HCT116 (cell line): ENCODE measurements around the gene ESR1. TPM values are rescaled to one million over a fixed set of nuclear protein-coding genes. Genes with fewer than 3 reads are reported as not detected.

ENCODE experiments used
- ATAC-seq: fragments of 200-7000 bp; cut with Tn5 transposase; 2 replicates; pipeline ENCODE4 v1.9.1; 2020; ENCODE audit warnings: mild to moderate bottlenecking, moderate library complexity
- BruUV-seq: library from RNA; stranded (reverse); fragments of 400-500 nt; replicated peaks from 2 replicates; lab custom pipeline; 2021; lab: Mats Ljungman, UMichigan
- CTCF ChIA-PET: fragments of 300-600 bp; sonication (Branson Sonifier 250); formaldehyde crosslinking; loops from one replicate; lab custom pipeline; 2021; ENCODE audit warnings: antibody characterized with exemption; lab: Charles Lee
- POLR2A ChIA-PET: fragments of 300-600, 350-600 bp; sonication (Branson Sonifier 250); formaldehyde crosslinking; loops from one replicate; lab custom pipeline; 2021; ENCODE audit warnings: antibody characterized with exemption; lab: Charles Lee
- RAD21 ChIA-PET, 2 experiments: fragments of 300-600 bp; sonication (Branson Sonifier 250); formaldehyde crosslinking; loops; one replicate each; lab custom pipeline; 2023; ENCODE audit warnings: low total read pairs in 2 of 2; ENCODE audit not compliant: uncharacterized antibody in 2 of 2, unreplicated experiment in 2 of 2, low non-redundant PET in 1 of 2; lab: Charles Lee
- DNase-seq: peaks from one replicate; pipeline ENCODE4 v3.0.0-alpha.2; 2010; ENCODE audit warnings: low read depth, low spot score
- H2AFZ ChIP-seq: fragments of 200-600 bp; shearing (Covaris generic), sonication (generic); 2 replicates; pipeline ENCODE4 v1.6.1; 2017; ENCODE audit warnings: low read depth, mixed run types, mixed read lengths, antibody characterized with exemption, low read length; ENCODE audit not compliant: poor library complexity, severe bottlenecking
- H3K27ac ChIP-seq: 2 replicates; pipeline ENCODE4 v1.5.1; 2012; ENCODE audit warnings: low read depth, low read length
- H3K27me3 ChIP-seq: fragments of 200-600 bp; sonication (generic); 2 replicates; pipeline ENCODE4 v1.6.1; 2016; ENCODE audit warnings: mixed run types, low read length, mixed read lengths; ENCODE audit not compliant: insufficient read depth
- H3K36me3 ChIP-seq, 2 experiments: fragments of 200-500 bp in 1 of 2; fragments of 200-600 bp in 1 of 2; sonication (Bioruptor generic) in 1 of 2; sonication (generic) in 1 of 2; 2 replicates each; pipeline versions ENCODE4 v1.5.1 to v1.6.1; 2014 to 2016; ENCODE audit warnings: low read length in 2 of 2, inconsistent platforms in 1 of 2, mixed read lengths in 1 of 2, mixed run types in 1 of 2; ENCODE audit not compliant: insufficient read depth in 2 of 2, control insufficient read depth in 1 of 2
- H3K4me1 ChIP-seq, 2 experiments: fragments of 200-600 bp in 1 of 2; sonication (generic) in 1 of 2; 2 replicates each; pipeline versions ENCODE4 v1.5.1 to v1.6.1; 2012 to 2017; ENCODE audit warnings: low read length in 2 of 2, inconsistent platforms in 1 of 2, mild to moderate bottlenecking in 1 of 2, mixed read lengths in 1 of 2, mixed run types in 1 of 2, moderate library complexity in 1 of 2; ENCODE audit not compliant: insufficient read depth in 2 of 2, control insufficient read depth in 1 of 2
- H3K4me2 ChIP-seq: fragments of 200-600 bp; sonication (generic); 2 replicates; pipeline ENCODE4 v1.6.1; 2017; ENCODE audit warnings: mixed run types, low read length, mixed read lengths
- H3K4me3 ChIP-seq, 2 experiments: fragments of 200-600 bp in 1 of 2; sonication (generic) in 1 of 2; replicated peaks in 1 of 2; 2 replicates each; pipeline ENCODE4 v1.5.1; 2011 to 2016; ENCODE audit warnings: low read length in 2 of 2, control low read depth in 1 of 2, low read depth in 1 of 2, mild to moderate bottlenecking in 1 of 2, mixed read lengths in 1 of 2, mixed run types in 1 of 2
- H3K79me2 ChIP-seq: fragments of 200-600 bp; sonication (generic); 2 replicates; pipeline ENCODE4 v1.6.1; 2017; ENCODE audit warnings: mild to moderate bottlenecking, mixed run types, low read length, moderate library complexity, mixed read lengths; ENCODE audit not compliant: insufficient read depth
- H3K9ac ChIP-seq: fragments of 200-600 bp; sonication (generic); 2 replicates; pipeline ENCODE4 v1.6.1; 2016; ENCODE audit warnings: low read length, mixed read lengths
- H3K9me2 ChIP-seq: fragments of 200-600 bp; sonication (generic), shearing (Covaris generic); 2 replicates; pipeline ENCODE4 v1.6.1; 2017; ENCODE audit warnings: mixed run types, mild to moderate bottlenecking, moderate library complexity; ENCODE audit not compliant: insufficient read depth
- H3K9me3 ChIP-seq, 2 experiments: fragments of 200-500 bp in 1 of 2; fragments of 200-600 bp in 1 of 2; sonication (Bioruptor generic) in 1 of 2; sonication (generic) in 1 of 2; 2 replicates each; pipeline ENCODE4 v1.6.1; 2014 to 2017; ENCODE audit warnings: low read length in 2 of 2, mixed read lengths in 2 of 2, inconsistent platforms in 1 of 2, low read depth in 1 of 2, mild to moderate bottlenecking in 1 of 2, mixed run types in 1 of 2, moderate library complexity in 1 of 2; ENCODE audit not compliant: control insufficient read depth in 1 of 2, insufficient read depth in 1 of 2
- H4K20me1 ChIP-seq: fragments of 200-600 bp; sonication (generic), shearing (Covaris generic); 2 replicates; pipeline ENCODE4 v1.6.1; 2017; ENCODE audit warnings: mixed run types, mild to moderate bottlenecking, moderate library complexity; ENCODE audit not compliant: insufficient read depth
- CTCF ChIP-seq, 3 experiments: fragments of 200-600 bp in 1 of 3; sonication (generic) in 1 of 3; IDR thresholded peaks in 2 of 3; conservative IDR thresholded peaks in 1 of 3; 2 replicates each; pipeline ENCODE4 v1.5.1; 2012 to 2017; ENCODE audit warnings: low read depth in 2 of 3, low read length in 2 of 3, antibody characterized with exemption in 1 of 3, borderline replicate concordance in 1 of 3, control low read depth in 1 of 3, mild to moderate bottlenecking in 1 of 3, mixed read lengths in 1 of 3, mixed run types in 1 of 3, moderate library complexity in 1 of 3; ENCODE audit not compliant: insufficient read depth in 1 of 3
- EGR1 ChIP-seq: IDR thresholded peaks from 2 replicates; pipeline ENCODE4 v1.6.1; 2012; ENCODE audit warnings: low read depth
- EZH2 ChIP-seq: fragments of 200-600 bp; sonication (generic); IDR thresholded peaks from 2 replicates; pipeline ENCODE4 v1.6.1; 2017; ENCODE audit warnings: antibody characterized with exemption, mixed run types
- JUND ChIP-seq: IDR thresholded peaks from 2 replicates; pipeline ENCODE4 v1.6.1; 2012
- POLR2AphosphoS5 ChIP-seq: IDR thresholded peaks from 2 replicates; pipeline ENCODE4 v1.6.1; 2011; ENCODE audit warnings: mild to moderate bottlenecking, low read depth, low read length, moderate library complexity
- RAD21 ChIP-seq: IDR thresholded peaks from 2 replicates; pipeline ENCODE4 v1.6.1; 2012; ENCODE audit warnings: low read depth, mild to moderate bottlenecking
- YY1 ChIP-seq: IDR thresholded peaks from 2 replicates; pipeline ENCODE4 v1.6.1; 2011; ENCODE audit warnings: low read length, low read depth, moderate library complexity, mild to moderate bottlenecking; ENCODE audit not compliant: insufficient replicate concordance; ENCODE audit errors: extremely low read depth
- intact Hi-C: fragments of 100-400 bp; cut with micrococcal nuclease; formaldehyde crosslinking; loops from 2 replicates; pipeline ENCODE4 v1.10.0; 2022
- total RNA-seq: library from RNA; stranded (reverse); gene quantifications from one replicate; pipeline ENCODE4 v1.2.1, GENCODE V29; 2021; ENCODE audit not compliant: unreplicated experiment
- TF ChIP-seq, protein P1 (sequence below): IDR thresholded peaks from 2 replicates; pipeline ENCODE4 v1.6.1; 2012; ENCODE audit warnings: low read depth

The ESR1 gene
- total RNA-seq, 1 experiment from 2014 or later = 0.17 TPM

GRCh38 chr6:152012227-152012626, 204.7 kb downstream of the ESR1 start:
- H3K27me3 ChIP-seq = no peaks in the 10 kb centered on the region
- ATAC-seq = no peak
- no peak overlapping the region for H2AFZ ChIP-seq
- no peak overlapping the region for H3K4me2 ChIP-seq
- no peak overlapping the region for H3K4me3 ChIP-seq
- H3K9me2 ChIP-seq = no peaks in the 10 kb centered on the region
- H3K79me2 ChIP-seq = no peaks in the 10 kb centered on the region
- no peaks in the 10 kb centered on the region for H4K20me1 ChIP-seq
- DNase-seq = no peak
- intact Hi-C loops = no loop called here
- no peaks in the 10 kb centered on the region for H3K36me3 ChIP-seq
- H3K9me3 ChIP-seq = no peaks in the 10 kb centered on the region
- CTCF ChIA-PET = no interaction called here
- BruUV-seq = no TSS peak
- H3K4me1 ChIP-seq = no peaks in the 10 kb centered on the region
- H3K27ac ChIP-seq = no peak overlapping the region
- RAD21 ChIA-PET = no interaction called here
- POLR2A ChIA-PET = no interaction called here
- no peak overlapping the region for H3K9ac ChIP-seq
- TF ChIP-seq JUND (no peak), EZH2 (no peak)

GRCh38 chr6:152018876-152019275, 211.4 kb downstream of the ESR1 start:
- Histone ChIP-seq H3K4me3 (no peak overlapping the region), H2AFZ (no peak overlapping the region), H3K27me3 (no peaks in the 10 kb centered on the region), H3K9me2 (no peaks in the 10 kb centered on the region), H3K27ac (no peak overlapping the region), H3K4me2 (no peak overlapping the region), H3K9me3 (peaks cover 0 to 3% of the 10 kb centered on the region in 2 experiments; a peak in 1 of 4 replicates), H4K20me1 (no peaks in the 10 kb centered on the region), H3K36me3 (no peaks in the 10 kb centered on the region), H3K9ac (no peak overlapping the region), H3K79me2 (no peaks in the 10 kb centered on the region), H3K4me1 (no peaks in the 10 kb centered on the region)
- ATAC-seq (no peak), DNase-seq (no peak)
- POLR2A ChIA-PET = no interaction called here
- RAD21 ChIA-PET = no interaction called here
- no peak for TF ChIP-seq RAD21
- TF ChIP-seq EZH2 = no peak
- TF ChIP-seq EGR1 = no peak
- intact Hi-C loops = no loop called here
- CTCF ChIA-PET = no interaction called here
- BruUV-seq = no TSS peak

- no peaks in the 10 kb centered on the region for H3K4me1 ChIP-seq
- ChIA-PET POLR2A (no interaction called here), RAD21 (no interaction called here), CTCF (no interaction called here)
- DNase-seq (no peak), ATAC-seq (no peak)
- H3K4me3 ChIP-seq = no peak overlapping the region
- no peaks in the 10 kb centered on the region for H4K20me1 ChIP-seq
- no peak overlapping the region for H3K9ac ChIP-seq
- H2AFZ ChIP-seq = no peak overlapping the region
- H3K27ac ChIP-seq = no peak overlapping the region
- no peak overlapping the region for H3K4me2 ChIP-seq
- no TSS peak for BruUV-seq
- intact Hi-C loops = no loop called here
- H3K27me3 ChIP-seq = no peaks in the 10 kb centered on the region
- H3K79me2 ChIP-seq = no peaks in the 10 kb centered on the region
- H3K9me2 ChIP-seq = no peaks in the 10 kb centered on the region
- peaks cover 0 to 5% of the 10 kb centered on the region in 2 experiments; a peak in 1 of 4 replicates for H3K9me3 ChIP-seq
- H3K36me3 ChIP-seq = no peaks in the 10 kb centered on the region
- TF ChIP-seq, protein P1, sequence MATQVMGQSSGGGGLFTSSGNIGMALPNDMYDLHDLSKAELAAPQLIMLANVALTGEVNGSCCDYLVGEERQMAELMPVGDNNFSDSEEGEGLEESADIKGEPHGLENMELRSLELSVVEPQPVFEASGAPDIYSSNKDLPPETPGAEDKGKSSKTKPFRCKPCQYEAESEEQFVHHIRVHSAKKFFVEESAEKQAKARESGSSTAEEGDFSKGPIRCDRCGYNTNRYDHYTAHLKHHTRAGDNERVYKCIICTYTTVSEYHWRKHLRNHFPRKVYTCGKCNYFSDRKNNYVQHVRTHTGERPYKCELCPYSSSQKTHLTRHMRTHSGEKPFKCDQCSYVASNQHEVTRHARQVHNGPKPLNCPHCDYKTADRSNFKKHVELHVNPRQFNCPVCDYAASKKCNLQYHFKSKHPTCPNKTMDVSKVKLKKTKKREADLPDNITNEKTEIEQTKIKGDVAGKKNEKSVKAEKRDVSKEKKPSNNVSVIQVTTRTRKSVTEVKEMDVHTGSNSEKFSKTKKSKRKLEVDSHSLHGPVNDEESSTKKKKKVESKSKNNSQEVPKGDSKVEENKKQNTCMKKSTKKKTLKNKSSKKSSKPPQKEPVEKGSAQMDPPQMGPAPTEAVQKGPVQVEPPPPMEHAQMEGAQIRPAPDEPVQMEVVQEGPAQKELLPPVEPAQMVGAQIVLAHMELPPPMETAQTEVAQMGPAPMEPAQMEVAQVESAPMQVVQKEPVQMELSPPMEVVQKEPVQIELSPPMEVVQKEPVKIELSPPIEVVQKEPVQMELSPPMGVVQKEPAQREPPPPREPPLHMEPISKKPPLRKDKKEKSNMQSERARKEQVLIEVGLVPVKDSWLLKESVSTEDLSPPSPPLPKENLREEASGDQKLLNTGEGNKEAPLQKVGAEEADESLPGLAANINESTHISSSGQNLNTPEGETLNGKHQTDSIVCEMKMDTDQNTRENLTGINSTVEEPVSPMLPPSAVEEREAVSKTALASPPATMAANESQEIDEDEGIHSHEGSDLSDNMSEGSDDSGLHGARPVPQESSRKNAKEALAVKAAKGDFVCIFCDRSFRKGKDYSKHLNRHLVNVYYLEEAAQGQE = no peak
- TF ChIP-seq POLR2AphosphoS5 (no peak), YY1 (no peak), EGR1 (no peak), CTCF (IDR thresholded peaks at IDR 0.05 in 2 of 3, conservative IDR thresholded peaks at IDR 0.05 in 1 of 3; ENCODE audit: borderline replicate concordance in 1 of 3, insufficient read depth in 1 of 3, low read depth in 2 of 3, low read length in 2 of 3) (no peak)
Measured at GRCh38 chr6:152022303-152022702, 214.8 kb downstream of the ESR1 start.
